ENCODE data around the gene SYP. TPM values are rescaled to one million over a fixed set of nuclear protein-coding genes. Genes with fewer than 3 reads are reported as not detected.

The SYP gene
- total and polyA plus RNA-seq, 2 donors (not counting 1 experiment from before 2014, with no cell fraction given), result 1.2 to 1.6 TPM

DNA sequence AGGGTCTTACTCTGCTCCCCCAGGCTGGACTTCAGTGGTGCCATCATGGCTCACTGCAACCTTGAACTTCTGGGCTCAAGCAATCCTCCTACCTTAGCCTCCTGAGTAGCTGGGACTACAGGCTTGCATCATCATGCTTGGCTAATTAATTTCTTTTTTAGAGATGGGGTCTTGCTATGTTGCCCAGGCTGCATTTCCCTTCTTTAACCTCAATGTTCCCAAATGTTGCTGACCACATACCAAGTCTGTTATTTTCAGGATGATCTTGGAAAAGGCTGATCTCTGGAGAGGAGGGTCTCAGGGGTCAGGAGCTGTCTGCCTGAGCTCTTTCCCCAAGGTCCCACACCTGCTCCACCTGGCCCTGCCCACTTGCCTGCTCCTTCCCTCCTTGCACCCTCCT is 20.1 kb upstream of the SYP start:
- H3K36me3 ChIP-seq (replicated peaks in 1 of 2; ENCODE audit: control extremely low read depth in 1 of 2, control insufficient read depth in 1 of 2, extremely low read depth in 1 of 2, insufficient read depth in 2 of 2, low read length in 1 of 2), result no peaks in the 10 kb centered on the region
- H3K4me1 ChIP-seq (ENCODE audit: control insufficient read depth in 2 of 2, insufficient read depth in 2 of 2, low read length in 2 of 2), result peaks cover 0 to 2% of the 10 kb centered on the region in 2 donors
- no peak overlapping the region for H3K27ac ChIP-seq (ENCODE audit: low read length in 2 of 2)
- no peaks in the 10 kb centered on the region for H3K9me3 Mint-ChIP-seq (ENCODE audit: insufficient read depth)
- H3K4me3 Mint-ChIP-seq, result no peak overlapping the region
- ChIA-PET CTCF (no interaction called here), POLR2A (no interaction called here)
- ATAC-seq (ENCODE audit: low read depth), result no peak
- H3K4me1 Mint-ChIP-seq, result peaks cover 2% of the 10 kb centered on the region
- intact Hi-C loops (cut with micrococcal nuclease), result no loop called here
- H3K27ac Mint-ChIP-seq, result no peak overlapping the region
- DNase-seq, result no peak
- TF ChIP-seq EZH2 (IDR thresholded peaks at IDR 0.05; ENCODE audit: borderline replicate concordance, insufficient read depth, low read depth, low read length, poor library complexity, severe bottlenecking), result no peak
- TF ChIP-seq, protein P1, sequence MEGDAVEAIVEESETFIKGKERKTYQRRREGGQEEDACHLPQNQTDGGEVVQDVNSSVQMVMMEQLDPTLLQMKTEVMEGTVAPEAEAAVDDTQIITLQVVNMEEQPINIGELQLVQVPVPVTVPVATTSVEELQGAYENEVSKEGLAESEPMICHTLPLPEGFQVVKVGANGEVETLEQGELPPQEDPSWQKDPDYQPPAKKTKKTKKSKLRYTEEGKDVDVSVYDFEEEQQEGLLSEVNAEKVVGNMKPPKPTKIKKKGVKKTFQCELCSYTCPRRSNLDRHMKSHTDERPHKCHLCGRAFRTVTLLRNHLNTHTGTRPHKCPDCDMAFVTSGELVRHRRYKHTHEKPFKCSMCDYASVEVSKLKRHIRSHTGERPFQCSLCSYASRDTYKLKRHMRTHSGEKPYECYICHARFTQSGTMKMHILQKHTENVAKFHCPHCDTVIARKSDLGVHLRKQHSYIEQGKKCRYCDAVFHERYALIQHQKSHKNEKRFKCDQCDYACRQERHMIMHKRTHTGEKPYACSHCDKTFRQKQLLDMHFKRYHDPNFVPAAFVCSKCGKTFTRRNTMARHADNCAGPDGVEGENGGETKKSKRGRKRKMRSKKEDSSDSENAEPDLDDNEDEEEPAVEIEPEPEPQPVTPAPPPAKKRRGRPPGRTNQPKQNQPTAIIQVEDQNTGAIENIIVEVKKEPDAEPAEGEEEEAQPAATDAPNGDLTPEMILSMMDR (IDR thresholded peaks at IDR 0.05), result no peak
- H3K27me3 Mint-ChIP-seq, result no peaks in the 10 kb centered on the region
- no peak overlapping the region for H2AFZ ChIP-seq (ENCODE audit: insufficient read depth, low read depth, low read length, poor library complexity, severe bottlenecking)
- no peak overlapping the region for H3K9ac ChIP-seq (ENCODE audit: low read length)
- H3K79me2 ChIP-seq (ENCODE audit: control insufficient read depth, insufficient read depth, low read length), result no peaks in the 10 kb centered on the region
- H3K4me2 ChIP-seq (replicated peaks; ENCODE audit: low read depth, low read length, poor library complexity, severe bottlenecking), result no peak overlapping the region
- H3K27me3 ChIP-seq (replicated peaks in 1 of 4; ENCODE audit: control extremely low read depth in 1 of 4, control insufficient read depth in 3 of 4, insufficient read depth in 4 of 4, low read length in 3 of 4), result no peaks in the 10 kb centered on the region
- no peaks in the 10 kb centered on the region for H3K9me3 ChIP-seq (ENCODE audit: control extremely low read depth in 1 of 3, control insufficient read depth in 2 of 3, insufficient read depth in 1 of 3, low read length in 2 of 3)
- no peak overlapping the region for H3K4me3 ChIP-seq (ENCODE audit: control extremely low read depth in 1 of 5, extremely low read depth in 1 of 5, insufficient read depth in 1 of 5, low read depth in 2 of 5, low read length in 4 of 5)
- no peaks in the 10 kb centered on the region for H4K20me1 ChIP-seq (ENCODE audit: control insufficient read depth, insufficient read depth, low read length, poor library complexity, severe bottlenecking)

DNA sequence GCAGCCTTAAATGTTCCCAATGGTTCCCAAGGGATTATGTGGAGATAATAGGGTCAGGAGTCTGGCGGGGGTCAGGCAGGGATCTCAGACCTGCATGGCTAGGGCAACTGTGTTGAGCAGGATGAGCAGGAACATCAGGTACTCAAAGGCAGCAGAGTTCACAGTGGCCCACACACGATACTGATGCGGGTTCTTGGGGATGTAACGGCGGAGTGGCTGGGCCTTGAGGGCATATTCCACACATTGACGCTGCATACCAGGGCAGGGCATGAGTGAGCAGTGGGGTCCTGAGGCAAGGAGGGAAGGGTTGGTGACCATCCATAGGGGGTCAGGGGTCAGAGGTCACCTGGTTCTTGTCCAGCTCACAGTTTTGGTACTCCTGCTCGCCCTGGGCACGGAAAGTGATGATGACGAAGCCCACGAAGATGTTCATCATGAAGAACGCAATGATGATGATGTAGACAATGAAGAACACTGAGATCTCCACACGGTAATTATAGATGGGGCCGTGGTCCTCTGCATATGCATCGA is 15.1 kb upstream of the SYP start:
- Mint-ChIP-seq H3K4me1 (no peaks in the 10 kb centered on the region), H3K4me3 (no peak overlapping the region), H3K9me3 (ENCODE audit: insufficient read depth) (no peaks in the 10 kb centered on the region), H3K27me3 (no peaks in the 10 kb centered on the region), H3K27ac (no peak overlapping the region)
- intact Hi-C loops (cut with micrococcal nuclease), result no loop called here
- ChIA-PET POLR2A (no interaction called here), CTCF (no interaction called here)
- no peak overlapping the region for H3K4me2 ChIP-seq (replicated peaks; ENCODE audit: low read depth, low read length, poor library complexity, severe bottlenecking)
- no peak overlapping the region for H3K9ac ChIP-seq (ENCODE audit: low read length)
- no peaks in the 10 kb centered on the region for H3K36me3 ChIP-seq (replicated peaks in 1 of 2; ENCODE audit: control extremely low read depth in 1 of 2, control insufficient read depth in 1 of 2, extremely low read depth in 1 of 2, insufficient read depth in 2 of 2, low read length in 1 of 2)
- no peaks in the 10 kb centered on the region for H3K79me2 ChIP-seq (ENCODE audit: control insufficient read depth, insufficient read depth, low read length)
- no peak for ATAC-seq (ENCODE audit: low read depth)
- no peaks in the 10 kb centered on the region for H3K9me3 ChIP-seq (ENCODE audit: control extremely low read depth in 1 of 3, control insufficient read depth in 2 of 3, insufficient read depth in 1 of 3, low read length in 2 of 3)
- H3K27ac ChIP-seq (ENCODE audit: low read length in 2 of 2), result no peak overlapping the region
- no peak overlapping the region for H3K4me3 ChIP-seq (ENCODE audit: control extremely low read depth in 1 of 5, extremely low read depth in 1 of 5, insufficient read depth in 1 of 5, low read depth in 2 of 5, low read length in 4 of 5)
- H4K20me1 ChIP-seq (ENCODE audit: control insufficient read depth, insufficient read depth, low read length, poor library complexity, severe bottlenecking), result no peaks in the 10 kb centered on the region
- WGBS (ENCODE audit: insufficient coverage), result 100% methylated on average over 8 of the region's 14 CpGs
- H2AFZ ChIP-seq (ENCODE audit: insufficient read depth, low read depth, low read length, poor library complexity, severe bottlenecking), result no peak overlapping the region
- TF ChIP-seq, protein P1 (IDR thresholded peaks at IDR 0.05), result no peak
- no peaks in the 10 kb centered on the region for H3K4me1 ChIP-seq (ENCODE audit: control insufficient read depth in 2 of 2, insufficient read depth in 2 of 2, low read length in 2 of 2)
- H3K27me3 ChIP-seq (replicated peaks in 1 of 4; ENCODE audit: control extremely low read depth in 1 of 4, control insufficient read depth in 3 of 4, insufficient read depth in 4 of 4, low read length in 3 of 4), result no peaks in the 10 kb centered on the region
- no peak for DNase-seq

Data from B cell (primary cell).